HepG2 (cell line): ENCODE results near the gene PPP1R13B. TPM values are rescaled to one million over a fixed set of nuclear protein-coding genes. Genes with fewer than 3 reads are reported as not detected.

Experiments used
- DMAP1 ChIP-seq: IDR thresholded peaks from 2 replicates; pipeline ENCODE4 v1.6.1; 2016
- FOXP1 ChIP-seq, 2 experiments: fragments of 450-650 bp in 1 of 2; IDR thresholded peaks; 2 replicates each; pipeline ENCODE4 v1.6.1; 2017 to 2018; ENCODE audit warnings: antibody characterized with exemption in 1 of 2
- HNRNPH1 ChIP-seq: fragments of 200-400 bp; formaldehyde crosslinking; optimal IDR thresholded peaks from 2 replicates; pipeline ENCODE3; 2017; ENCODE audit warnings: mild to moderate bottlenecking, low read depth, low read length
- HNRNPL ChIP-seq: fragments of 200-400 bp; formaldehyde crosslinking; IDR thresholded peaks from 2 replicates; pipeline ENCODE4 v1.6.1; 2017; ENCODE audit warnings: mild to moderate bottlenecking, low read depth, low read length
- MIXL1 ChIP-seq: IDR thresholded peaks from 2 replicates; pipeline ENCODE4 v1.6.1; 2016
- MXD1 ChIP-seq: sonication (generic); formaldehyde crosslinking; IDR thresholded peaks from 2 replicates; pipeline ENCODE4 v1.4.0; 2020; ENCODE audit warnings: mild to moderate bottlenecking, missing genetic modification reagents
- NAIF1 ChIP-seq: sonication (generic); formaldehyde crosslinking; IDR thresholded peaks from 2 replicates; pipeline ENCODE4 v1.5.0; 2020; ENCODE audit warnings: mild to moderate bottlenecking, missing genetic modification reagents, borderline replicate concordance
- NFYB ChIP-seq: sonication (generic); formaldehyde crosslinking; IDR thresholded peaks from 2 replicates; pipeline ENCODE4 v1.4.0; 2020; ENCODE audit warnings: missing genetic modification reagents
- POLR2G ChIP-seq: fragments of 200-400 bp; formaldehyde crosslinking; IDR thresholded peaks from 2 replicates; pipeline ENCODE4 v1.6.1; 2018; ENCODE audit warnings: mild to moderate bottlenecking, low read depth, low read length, moderate library complexity
- RFXANK ChIP-seq: IDR thresholded peaks from 2 replicates; pipeline ENCODE4 v1.6.1; 2016
- SP1 ChIP-seq, 2 experiments: fragments of 450-650 bp in 1 of 2; sonication (generic) in 1 of 2; formaldehyde crosslinking in 1 of 2; IDR thresholded peaks; 2 replicates each; pipeline versions ENCODE4 v1.4.0 to v1.6.1; 2016 to 2020; ENCODE audit warnings: missing genetic modification reagents in 1 of 2
- SP5 ChIP-seq: IDR thresholded peaks from 2 replicates; pipeline ENCODE4 v1.6.1; 2016; ENCODE audit warnings: low read depth, borderline replicate concordance
- SRSF4 ChIP-seq: fragments of 200-400 bp; formaldehyde crosslinking; IDR thresholded peaks from one replicate; pipeline ENCODE4 v1.6.1; 2018; ENCODE audit warnings: mild to moderate bottlenecking, low read depth, low read length, moderate library complexity; ENCODE audit not compliant: poor library complexity, severe bottlenecking
- TEAD3 ChIP-seq: optimal IDR thresholded peaks from 2 replicates; pipeline ENCODE3; 2016; ENCODE audit warnings: borderline replicate concordance
- TSC22D2 ChIP-seq: sonication (generic); formaldehyde crosslinking; IDR thresholded peaks from 2 replicates; pipeline ENCODE4 v1.5.1; 2020; ENCODE audit warnings: missing genetic modification reagents, mild to moderate bottlenecking, borderline replicate concordance
- UBTF ChIP-seq: sonication (generic); formaldehyde crosslinking; IDR thresholded peaks from 2 replicates; pipeline ENCODE4 v1.4.0; 2020; ENCODE audit warnings: mild to moderate bottlenecking, missing genetic modification reagents
- ZNF274 ChIP-seq: sonication (generic); formaldehyde crosslinking; IDR thresholded peaks from 2 replicates; pipeline ENCODE4 v1.5.1; 2020; ENCODE audit warnings: mild to moderate bottlenecking, missing genetic modification reagents
- ZNF652 ChIP-seq: IDR thresholded peaks from 2 replicates; pipeline ENCODE4 v1.6.1; 2016; ENCODE audit warnings: low read depth, borderline replicate concordance
- ZSCAN21 ChIP-seq: sonication (generic); formaldehyde crosslinking; IDR thresholded peaks from 2 replicates; pipeline ENCODE4 v1.8.0; 2022; ENCODE audit warnings: mild to moderate bottlenecking, missing genetic modification reagents, moderate library complexity, borderline replicate concordance
- polyA plus RNA-seq, 8 experiments: library from polyadenylated mRNA; depleted of rRNA in 3 of 8; stranded (reverse) in 7 of 8; unstranded in 1 of 8; fragments of >200 nt; fragmentation: Illumina TruSeq in 4 of 8; extraction: Trizol in 4 of 8; gene quantifications; 2 replicates each; pipeline versions ENCODE4 v1.2.1 to v1.2.3, GENCODE V29; 2011 to 2016; ENCODE audit warnings: low read depth in 4 of 8, missing spikeins in 1 of 8, mixed read lengths in 1 of 8; ENCODE audit not compliant: insufficient read depth in 1 of 8
- total RNA-seq, 5 experiments: library from RNA; depleted of rRNA; stranded (reverse); fragments of >200 nt; fragmentation: Illumina TruSeq; extraction: Trizol; gene quantifications; 2 replicates each; pipeline ENCODE4 v1.2.3, GENCODE V29; 2016; ENCODE audit warnings: low read depth in 1 of 5
- TF ChIP-seq, protein P1 (sequence below): sonication (generic); formaldehyde crosslinking; conservative IDR thresholded peaks from 2 replicates; pipeline ENCODE4 v1.5.0; 2020; ENCODE audit warnings: missing genetic modification reagents

PPP1R13B gene
- total and polyA plus RNA-seq, 2 of the 13 experiments (the other 11 are each of a cell fraction or from before 2014, with no cell fraction given) = 4.6 to 9.4 TPM

- TF ChIP-seq FOXP1 (IDR thresholded peaks at IDR 0.05) (no peak), FOXP1 (CRISPR knock-in tag; IDR thresholded peaks at IDR 0.05) (no peak), TSC22D2 (no peak), SRSF4 (no peak), MXD1 (no peak), POLR2G (0 out of 2 replicates have a peak, but pooled peaks have one; percentile 7), TEAD3 (CRISPR knock-in tag) (peak; percentile 10), ZNF652 (CRISPR knock-in tag) (no peak), HNRNPH1 (no peak), ZSCAN21 (peak; percentile 44), NFYB (CRISPR knock-in tag) (0 out of 2 replicates have a peak, but pooled peaks have one; percentile 18), UBTF (CRISPR knock-in tag) (0 out of 2 replicates have a peak, but pooled peaks have one; percentile 3), DMAP1 (0 out of 2 replicates have a peak, but pooled peaks have one; percentile 13), SP5 (0 out of 2 replicates have a peak, but pooled peaks have one; percentile 4), MIXL1 (CRISPR knock-in tag) (0 out of 2 replicates have a peak, but pooled peaks have one; percentile 1), RFXANK (CRISPR knock-in tag) (no peak), ZNF274 (CRISPR knock-in tag) (0 out of 2 replicates have a peak, but pooled peaks have one; percentile 7), SP1 (IDR thresholded peaks at IDR 0.05) (no peak), SP1 (CRISPR knock-in tag; IDR thresholded peaks at IDR 0.05) (no peak), NAIF1 (CRISPR knock-in tag) (no peak), HNRNPL (peak; percentile 78)
- TF ChIP-seq, protein P1, sequence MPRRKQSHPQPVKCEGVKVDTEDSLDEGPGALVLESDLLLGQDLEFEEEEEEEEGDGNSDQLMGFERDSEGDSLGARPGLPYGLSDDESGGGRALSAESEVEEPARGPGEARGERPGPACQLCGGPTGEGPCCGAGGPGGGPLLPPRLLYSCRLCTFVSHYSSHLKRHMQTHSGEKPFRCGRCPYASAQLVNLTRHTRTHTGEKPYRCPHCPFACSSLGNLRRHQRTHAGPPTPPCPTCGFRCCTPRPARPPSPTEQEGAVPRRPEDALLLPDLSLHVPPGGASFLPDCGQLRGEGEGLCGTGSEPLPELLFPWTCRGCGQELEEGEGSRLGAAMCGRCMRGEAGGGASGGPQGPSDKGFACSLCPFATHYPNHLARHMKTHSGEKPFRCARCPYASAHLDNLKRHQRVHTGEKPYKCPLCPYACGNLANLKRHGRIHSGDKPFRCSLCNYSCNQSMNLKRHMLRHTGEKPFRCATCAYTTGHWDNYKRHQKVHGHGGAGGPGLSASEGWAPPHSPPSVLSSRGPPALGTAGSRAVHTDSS (CRISPR knock-in tag) = no peak
- TF ChIP-seq, all 625 proteins: peak for 17
Measured at GRCh38 chr14:103891667-103892215, 44.4 kb upstream of the PPP1R13B start (continued).
